HepG2 (cell line): ENCODE results near the gene ATP8B4. TPM values are rescaled to one million over a fixed set of nuclear protein-coding genes. Genes with fewer than 3 reads are reported as not detected.

ENCODE experiments used
- ATAC-seq: fragments of 200-7000 bp; cut with Tn5 transposase; 3 replicates; pipeline ENCODE4 v1.9.1; 2020; ENCODE audit warnings: mild to moderate bottlenecking, moderate library complexity
- BruUV-seq: library from RNA; stranded (reverse); fragments of 400-500 nt; replicated peaks from 2 replicates; lab custom pipeline; 2021; lab: Mats Ljungman, UMichigan
- CTCF ChIA-PET: fragments of 300-600 bp; formaldehyde crosslinking; extraction: SDS; loops from one replicate; lab custom pipeline; 2021; ENCODE audit warnings: low total read pairs, inconsistent platforms, low intra/inter-chr PET ratio; lab: Yijun Ruan, JAX
- POLR2A ChIA-PET: fragments of 350-600 bp; sonication (Branson Sonifier 250); formaldehyde crosslinking; loops from one replicate; lab custom pipeline; 2020; ENCODE audit warnings: antibody characterized with exemption, inconsistent platforms; lab: Yijun Ruan, JAX
- DNase-seq: peaks from one replicate; pipeline ENCODE4 v3.0.0-alpha.2; 2015; ENCODE audit warnings: low spot score
- FAIRE-seq: peaks from 3 replicates; lab custom pipeline; 2011; peaks lifted over from hg19 to GRCh38; lab: Jason Lieb, UNC
- H2AFZ ChIP-seq: one replicate; pipeline ENCODE4 v1.6.1; 2011; ENCODE audit warnings: low read length, inconsistent platforms
- H3K27ac ChIP-seq: fragments of 300-600 bp; 3 replicates; pipeline ENCODE4 v1.8.0; 2011; ENCODE audit warnings: mixed run types, mild to moderate bottlenecking, mixed read lengths, low read length, inconsistent platforms; ENCODE audit not compliant: insufficient read depth; ENCODE audit errors: extremely low read length
- H3K27me3 ChIP-seq, 2 experiments: fragments of 200-600 bp in 1 of 2; 2 replicates in 1 of 2; 3 replicates in 1 of 2; pipeline versions ENCODE4 v1.6.0 to v1.8.0; 2011; ENCODE audit warnings: low read length in 2 of 2, mild to moderate bottlenecking in 2 of 2, moderate library complexity in 2 of 2, inconsistent platforms in 1 of 2; ENCODE audit not compliant: insufficient read depth in 2 of 2, control insufficient read depth in 1 of 2
- H3K36me3 ChIP-seq, 2 experiments: fragments of 200-600 bp in 1 of 2; replicated peaks in 1 of 2; 2 replicates in 1 of 2; 3 replicates in 1 of 2; pipeline versions ENCODE4 v1.5.1 to v1.8.0; 2011; ENCODE audit warnings: low read length in 2 of 2, inconsistent platforms in 1 of 2; ENCODE audit not compliant: insufficient read depth in 2 of 2, control insufficient read depth in 1 of 2
- H3K4me1 ChIP-seq: 2 replicates; pipeline ENCODE4 v1.5.1; 2012; ENCODE audit warnings: low read length, inconsistent platforms; ENCODE audit not compliant: insufficient read depth
- H3K4me2 ChIP-seq: 2 replicates; pipeline ENCODE4 v1.6.0; 2011; ENCODE audit warnings: low read depth, low read length, inconsistent platforms
- H3K4me3 ChIP-seq, 3 experiments: fragments of 200-600 bp in 1 of 3; sonication (generic), shearing (Covaris generic) in 1 of 3; replicated peaks in 1 of 3; 2 replicates each; pipeline ENCODE4 v1.5.1; 2011 to 2016; ENCODE audit warnings: low read length in 3 of 3, inconsistent platforms in 2 of 3, low read depth in 2 of 3, mild to moderate bottlenecking in 2 of 3, control low read depth in 1 of 3, mixed read lengths in 1 of 3; ENCODE audit not compliant: insufficient read depth in 1 of 3
- H3K79me2 ChIP-seq: one replicate; pipeline ENCODE4 v1.6.1; 2011; ENCODE audit warnings: low read length, inconsistent platforms; ENCODE audit not compliant: insufficient read depth
- H3K9ac ChIP-seq: 2 replicates; pipeline ENCODE4 v1.6.0; 2011; ENCODE audit warnings: mild to moderate bottlenecking, low read depth, low read length, inconsistent platforms; ENCODE audit not compliant: insufficient read depth
- H3K9me3 ChIP-seq: 2 replicates; pipeline ENCODE4 v1.5.1; 2012; ENCODE audit warnings: mild to moderate bottlenecking, low read length
- H4K20me1 ChIP-seq: 2 replicates; pipeline ENCODE4 v1.6.0; 2011; ENCODE audit warnings: inconsistent platforms, mild to moderate bottlenecking, low read length, moderate library complexity; ENCODE audit not compliant: insufficient read depth
- AFF4 ChIP-seq: sonication (generic); formaldehyde crosslinking; IDR thresholded peaks from 2 replicates; pipeline ENCODE4 v1.4.0; 2020; ENCODE audit warnings: missing genetic modification reagents
- EED ChIP-seq: sonication (generic); formaldehyde crosslinking; IDR thresholded peaks from 2 replicates; pipeline ENCODE4 v1.5.0; 2020; ENCODE audit warnings: mild to moderate bottlenecking, missing genetic modification reagents
- HOXA5 ChIP-seq: sonication (generic); formaldehyde crosslinking; IDR thresholded peaks from 2 replicates; pipeline ENCODE4 v1.4.0; 2020; ENCODE audit warnings: missing genetic modification reagents
- NFAT5 ChIP-seq: sonication (generic); formaldehyde crosslinking; IDR thresholded peaks from 2 replicates; pipeline ENCODE4 v1.4.0; 2020; ENCODE audit warnings: missing genetic modification reagents
- POLR2G ChIP-seq: fragments of 200-400 bp; formaldehyde crosslinking; IDR thresholded peaks from 2 replicates; pipeline ENCODE4 v1.6.1; 2018; ENCODE audit warnings: mild to moderate bottlenecking, low read depth, low read length, moderate library complexity
- RXRA ChIP-seq: sonication (generic); formaldehyde crosslinking; IDR thresholded peaks from 2 replicates; pipeline ENCODE4 v1.5.1; 2020; ENCODE audit warnings: missing genetic modification reagents
- SRSF9 ChIP-seq: fragments of 200-400 bp; formaldehyde crosslinking; IDR thresholded peaks from 2 replicates; pipeline ENCODE4 v1.6.1; 2018; ENCODE audit warnings: borderline replicate concordance, mild to moderate bottlenecking, low read depth, low read length; ENCODE audit not compliant: insufficient read depth, poor library complexity, severe bottlenecking
- THAP11 ChIP-seq: IDR thresholded peaks from 2 replicates; pipeline ENCODE4 v1.6.1; 2016; ENCODE audit warnings: missing biosample characterization, missing genetic modification reagents
- ZFP90 ChIP-seq: sonication (generic); formaldehyde crosslinking; IDR thresholded peaks from 2 replicates; pipeline ENCODE4 v1.8.0; 2022; ENCODE audit warnings: missing genetic modification reagents, mild to moderate bottlenecking, inconsistent platforms, borderline replicate concordance
- ZNF260 ChIP-seq: sonication (generic); formaldehyde crosslinking; IDR thresholded peaks from 2 replicates; pipeline ENCODE4 v1.4.0; 2020; ENCODE audit warnings: missing genetic modification reagents, low read depth, mild to moderate bottlenecking, borderline replicate concordance
- ZNF614 ChIP-seq: IDR thresholded peaks from 2 replicates; pipeline ENCODE4 v1.6.1; 2018; ENCODE audit warnings: missing biosample characterization, missing genetic modification reagents, inconsistent platforms, borderline replicate concordance
- ZNF615 ChIP-seq: sonication (generic); formaldehyde crosslinking; IDR thresholded peaks from 2 replicates; pipeline ENCODE4 v1.5.0; 2020; ENCODE audit warnings: mild to moderate bottlenecking, missing genetic modification reagents, borderline replicate concordance
- WGBS: methylation state at CpG from one replicate; pipeline ENCODE4 v1.1.6; 2017; ENCODE audit warnings: low lambda C conversion rate; 5-methylcytosine and 5-hydroxymethylcytosine counted together
- in situ Hi-C: cut with HindIII; loops from 2 replicates; pipeline ENCODE4 v1.10.0; 2017; ENCODE audit warnings: low pct_unique_long_range_greater_than_20kb; ENCODE audit not compliant: extremely low pct_ligation_motif_present
- intact Hi-C: fragments of 100-400 bp; cut with micrococcal nuclease; formaldehyde crosslinking; loops from one replicate; pipeline ENCODE4 v1.10.0; 2022; ENCODE audit not compliant: unreplicated experiment
- polyA plus RNA-seq, 8 experiments: library from polyadenylated mRNA; depleted of rRNA in 3 of 8; stranded (reverse) in 7 of 8; unstranded in 1 of 8; fragments of >200 nt; fragmentation: Illumina TruSeq in 4 of 8; extraction: Trizol in 4 of 8; gene quantifications; 2 replicates each; pipeline versions ENCODE4 v1.2.1 to v1.2.3, GENCODE V29; 2011 to 2016; ENCODE audit warnings: low read depth in 4 of 8, missing spikeins in 1 of 8, mixed read lengths in 1 of 8; ENCODE audit not compliant: insufficient read depth in 1 of 8
- total RNA-seq, 5 experiments: library from RNA; depleted of rRNA; stranded (reverse); fragments of >200 nt; fragmentation: Illumina TruSeq; extraction: Trizol; gene quantifications; 2 replicates each; pipeline ENCODE4 v1.2.3, GENCODE V29; 2016; ENCODE audit warnings: low read depth in 1 of 5
- TF ChIP-seq, protein P1 (sequence below): conservative IDR thresholded peaks from 2 replicates; pipeline ENCODE4 v1.6.1; 2018; ENCODE audit warnings: missing genetic modification reagents
- TF ChIP-seq, protein P2 (sequence below): sonication (generic); formaldehyde crosslinking; IDR thresholded peaks from 2 replicates; pipeline ENCODE4 v1.5.0; 2020; ENCODE audit warnings: missing genetic modification reagents

The ATP8B4 gene
- total and polyA plus RNA-seq, 2 of the 13 experiments (the other 11 are each of a cell fraction or from before 2014, with no cell fraction given), result 0.24 to 0.69 TPM

GRCh38 chr15:49875392-49875791 lies 243.6 kb downstream of the ATP8B4 start:
- no TSS peak for BruUV-seq
- no peaks in the 10 kb centered on the region for H3K79me2 ChIP-seq
- 30% methylated on average over 2 of the region's 2 CpGs for WGBS
- no peaks in the 10 kb centered on the region for H3K36me3 ChIP-seq
- H4K20me1 ChIP-seq, result no peaks in the 10 kb centered on the region
- DNase-seq (no peak), FAIRE-seq (no peak), ATAC-seq (peak; percentile 59; the same call in 2 of the 3 replicates)
- no peak overlapping the region for H3K4me3 ChIP-seq
- no peak overlapping the region for H3K4me2 ChIP-seq
- CTCF ChIA-PET, result no interaction called here
- intact Hi-C loops, result loop anchor here (10.0 kb wide), 1 partner anchor 129 kb away; no protein-coding TSS in a partner anchor
- H3K9ac ChIP-seq, result no peak overlapping the region
- no peaks in the 10 kb centered on the region for H3K9me3 ChIP-seq
- in situ Hi-C loops, result no loop called here
- no peak overlapping the region for H3K27ac ChIP-seq
- no peaks in the 10 kb centered on the region for H3K27me3 ChIP-seq
- no peak overlapping the region for H2AFZ ChIP-seq
- no peaks in the 10 kb centered on the region for H3K4me1 ChIP-seq
- POLR2A ChIA-PET, result no interaction called here
- TF ChIP-seq NFAT5 (CRISPR knock-in tag), result no peak
- TF ChIP-seq EED, result no peak
- TF ChIP-seq POLR2G, result no peak
- TF ChIP-seq THAP11 (CRISPR knock-in tag), result no peak
- no peak for TF ChIP-seq ZNF615 (CRISPR knock-in tag)
- TF ChIP-seq ZNF260 (CRISPR knock-in tag), result no peak
- TF ChIP-seq RXRA (CRISPR knock-in tag), result no peak
- TF ChIP-seq, protein P1, sequence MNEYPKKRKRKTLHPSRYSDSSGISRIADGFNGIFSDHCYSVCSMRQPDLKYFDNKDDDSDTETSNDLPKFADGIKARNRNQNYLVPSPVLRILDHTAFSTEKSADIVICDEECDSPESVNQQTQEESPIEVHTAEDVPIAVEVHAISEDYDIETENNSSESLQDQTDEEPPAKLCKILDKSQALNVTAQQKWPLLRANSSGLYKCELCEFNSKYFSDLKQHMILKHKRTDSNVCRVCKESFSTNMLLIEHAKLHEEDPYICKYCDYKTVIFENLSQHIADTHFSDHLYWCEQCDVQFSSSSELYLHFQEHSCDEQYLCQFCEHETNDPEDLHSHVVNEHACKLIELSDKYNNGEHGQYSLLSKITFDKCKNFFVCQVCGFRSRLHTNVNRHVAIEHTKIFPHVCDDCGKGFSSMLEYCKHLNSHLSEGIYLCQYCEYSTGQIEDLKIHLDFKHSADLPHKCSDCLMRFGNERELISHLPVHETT, result no peak
- TF ChIP-seq ZNF614 (CRISPR knock-in tag), result no peak
- no peak for TF ChIP-seq HOXA5 (CRISPR knock-in tag)
- TF ChIP-seq, protein P2, sequence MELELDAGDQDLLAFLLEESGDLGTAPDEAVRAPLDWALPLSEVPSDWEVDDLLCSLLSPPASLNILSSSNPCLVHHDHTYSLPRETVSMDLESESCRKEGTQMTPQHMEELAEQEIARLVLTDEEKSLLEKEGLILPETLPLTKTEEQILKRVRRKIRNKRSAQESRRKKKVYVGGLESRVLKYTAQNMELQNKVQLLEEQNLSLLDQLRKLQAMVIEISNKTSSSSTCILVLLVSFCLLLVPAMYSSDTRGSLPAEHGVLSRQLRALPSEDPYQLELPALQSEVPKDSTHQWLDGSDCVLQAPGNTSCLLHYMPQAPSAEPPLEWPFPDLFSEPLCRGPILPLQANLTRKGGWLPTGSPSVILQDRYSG (CRISPR knock-in tag), result no peak
- TF ChIP-seq ZFP90, result no peak
- TF ChIP-seq AFF4, result no peak
- TF ChIP-seq SRSF9, result no peak
